GM12878 (cell line): ENCODE data around the gene SBNO1. TPM values are rescaled to one million over a fixed set of nuclear protein-coding genes. Genes with fewer than 3 reads are reported as not detected.

Source experiments
- ASH2L ChIP-seq: fragments of 300-600, 200-600 bp; sonication (generic); IDR thresholded peaks from 2 replicates; pipeline ENCODE4 v1.6.1; 2017; ENCODE audit warnings: low read depth, mild to moderate bottlenecking, borderline replicate concordance
- BHLHE40 ChIP-seq, 2 experiments: fragments of 450-650 bp in 1 of 2; IDR thresholded peaks; 2 replicates each; pipeline ENCODE4 v1.6.1; 2011 to 2017; ENCODE audit warnings: low read depth in 2 of 2, borderline replicate concordance in 1 of 2, improper control_type of control experiment in 1 of 2, low read length in 1 of 2, mild to moderate bottlenecking in 1 of 2
- CEBPB ChIP-seq, 2 experiments: fragments of 150-350 bp in 1 of 2; IDR thresholded peaks; 2 replicates each; pipeline ENCODE4 v1.6.1; 2012 to 2014; ENCODE audit warnings: low read depth in 2 of 2, low read length in 2 of 2, borderline replicate concordance in 1 of 2, inconsistent platforms in 1 of 2
- E2F8 ChIP-seq: fragments of 450-650 bp; IDR thresholded peaks from 2 replicates; pipeline ENCODE4 v1.6.1; 2018; ENCODE audit warnings: mild to moderate bottlenecking, low read depth, moderate library complexity; ENCODE audit not compliant: partially characterized antibody
- ELK1 ChIP-seq: IDR thresholded peaks from 2 replicates; pipeline ENCODE4 v1.6.1; 2012; ENCODE audit warnings: low read depth, low read length, improper control_type of control experiment
- EP300 ChIP-seq, 2 experiments: fragments of 150-350 bp in 1 of 2; IDR thresholded peaks; 2 replicates each; pipeline ENCODE4 v1.6.1; 2011 to 2012; ENCODE audit warnings: low read depth in 2 of 2, low read length in 2 of 2, borderline replicate concordance in 1 of 2, improper control_type of control experiment in 1 of 2, inconsistent platforms in 1 of 2; ENCODE audit not compliant: control insufficient read depth in 1 of 2
- IKZF1 ChIP-seq: fragments of 450-650 bp; conservative IDR thresholded peaks from 2 replicates; pipeline ENCODE4 v1.6.1; 2017; ENCODE audit warnings: antibody characterized with exemption, mild to moderate bottlenecking
- KAT2A ChIP-seq: conservative IDR thresholded peaks from 2 replicates; pipeline ENCODE4 v1.6.1; 2011; ENCODE audit warnings: low read depth, low read length; ENCODE audit not compliant: control insufficient read depth
- MTA3 ChIP-seq: IDR thresholded peaks from 2 replicates; pipeline ENCODE4 v1.6.1; 2012; ENCODE audit warnings: low read length, inconsistent platforms, borderline replicate concordance
- MYC ChIP-seq: IDR thresholded peaks from 2 replicates; pipeline ENCODE4 v1.6.1; 2011; ENCODE audit warnings: mild to moderate bottlenecking, low read length, moderate library complexity, inconsistent platforms; ENCODE audit not compliant: insufficient read depth, insufficient replicate concordance, insufficient read length, severe bottlenecking
- PAX8 ChIP-seq: fragments of 450-650 bp; IDR thresholded peaks from 2 replicates; pipeline ENCODE4 v1.6.1; 2017; ENCODE audit warnings: mild to moderate bottlenecking, moderate library complexity
- ZNF384 ChIP-seq: IDR thresholded peaks from 2 replicates; pipeline ENCODE4 v1.6.1; 2012; ENCODE audit warnings: low read depth, mild to moderate bottlenecking, low read length, improper control_type of control experiment, borderline replicate concordance
- polyA plus RNA-seq, 11 experiments: library from polyadenylated mRNA; depleted of rRNA in 4 of 11; unstranded in 6 of 11; stranded (reverse) in 5 of 11; fragments of >200 nt; fragmentation: Nextera tagmentation in 4 of 11; fragmentation: Illumina TruSeq in 1 of 11; extraction: Ambion mirVana in 4 of 11; extraction: Trizol in 1 of 11; gene quantifications; 1 replicate in 1 of 11; 2 replicates in 10 of 11; pipeline versions ENCODE4 v1.2.1 to v1.2.3, GENCODE V29; 2011 to 2016; ENCODE audit warnings: inconsistent platforms in 2 of 11, missing spikeins in 2 of 11, low read depth in 1 of 11
- total RNA-seq, 4 experiments: library from RNA; depleted of rRNA in 3 of 4; stranded (reverse); fragments of >200 nt in 3 of 4; fragmentation: Illumina TruSeq in 1 of 4; extraction: Trizol in 1 of 4; gene quantifications; 2 replicates each; pipeline versions ENCODE4 v1.2.1 to v1.2.3, GENCODE V29; 2013 to 2021
- TF ChIP-seq, protein P1 (sequence below): IDR thresholded peaks from 2 replicates; pipeline ENCODE4 v1.6.1; 2011; ENCODE audit warnings: borderline replicate concordance, low read depth, mild to moderate bottlenecking, moderate library complexity, mixed read lengths, low read length; ENCODE audit not compliant: insufficient read depth; ENCODE audit errors: extremely low read length

SBNO1 gene
- total and polyA plus RNA-seq, 10 of the 15 experiments (the other 5 are each of a cell fraction or from before 2014, with no cell fraction given), result 7.5 to 39.7 (median 20.9) TPM

DNA sequence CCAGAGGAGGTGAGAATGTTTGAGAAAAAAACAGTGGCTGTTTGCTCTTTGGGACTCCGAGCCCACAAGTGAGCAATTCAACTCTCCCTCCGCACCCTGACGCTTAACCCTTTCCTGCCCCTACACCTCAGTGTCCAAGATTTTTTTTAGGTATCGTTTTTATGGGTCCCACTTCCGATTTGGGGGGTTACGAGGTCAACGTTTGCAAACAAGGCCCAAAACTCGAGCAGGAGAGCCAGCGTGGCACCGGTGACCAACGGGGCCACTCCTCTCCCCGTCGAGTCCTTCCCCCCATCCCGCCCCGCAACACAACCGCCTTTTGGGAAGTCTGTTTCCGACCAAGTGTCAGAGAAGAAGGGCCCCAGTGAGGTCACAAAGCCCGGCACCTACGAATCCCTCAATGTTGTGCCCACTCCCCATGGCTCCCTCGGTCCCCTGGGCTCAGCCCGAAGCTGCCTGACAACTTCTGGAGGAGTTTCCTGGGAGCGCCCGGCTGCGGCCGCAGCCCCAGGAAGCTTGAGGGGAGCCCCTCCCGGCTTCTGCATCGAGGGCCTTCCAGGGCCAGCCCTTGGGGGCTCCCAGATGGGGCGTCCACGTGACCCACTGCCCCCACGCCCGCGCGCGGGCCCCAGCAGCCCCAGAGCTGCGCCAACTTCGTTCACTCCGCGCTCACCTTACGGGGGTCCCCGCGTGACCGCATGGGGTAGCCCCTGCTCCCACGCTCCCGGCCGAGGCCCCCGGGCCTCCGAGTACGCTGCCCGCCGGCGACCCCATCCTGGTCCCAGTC, 94.2 kb downstream of the SBNO1 start (continued):
- no peak for TF ChIP-seq E2F8
- TF ChIP-seq ELK1, result no peak
- no peak for TF ChIP-seq PAX8
- TF ChIP-seq MYC, result no peak
- TF ChIP-seq BHLHE40 (IDR thresholded peaks at IDR 0.05; ENCODE audit: borderline replicate concordance in 1 of 2, low read depth in 2 of 2, low read length in 1 of 2), result peak in 1 of 2 experiments; percentile 52; a peak in 2 of 4 replicates
- no peak for TF ChIP-seq CEBPB (IDR thresholded peaks at IDR 0.05; ENCODE audit: borderline replicate concordance in 1 of 2, low read depth in 2 of 2, low read length in 2 of 2)
- no peak for TF ChIP-seq ZNF384
- TF ChIP-seq MTA3, result no peak
- TF ChIP-seq EP300 (IDR thresholded peaks at IDR 0.05; ENCODE audit: borderline replicate concordance in 1 of 2, control insufficient read depth in 1 of 2, low read depth in 2 of 2, low read length in 2 of 2), result no peak
- TF ChIP-seq KAT2A, result no peak
- TF ChIP-seq ASH2L, result no peak
- peak; percentile 10 for TF ChIP-seq IKZF1
- TF ChIP-seq, protein P1, sequence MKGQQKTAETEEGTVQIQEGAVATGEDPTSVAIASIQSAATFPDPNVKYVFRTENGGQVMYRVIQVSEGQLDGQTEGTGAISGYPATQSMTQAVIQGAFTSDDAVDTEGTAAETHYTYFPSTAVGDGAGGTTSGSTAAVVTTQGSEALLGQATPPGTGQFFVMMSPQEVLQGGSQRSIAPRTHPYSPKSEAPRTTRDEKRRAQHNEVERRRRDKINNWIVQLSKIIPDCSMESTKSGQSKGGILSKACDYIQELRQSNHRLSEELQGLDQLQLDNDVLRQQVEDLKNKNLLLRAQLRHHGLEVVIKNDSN, result peak; percentile 69
